ENCODE results near the gene SMDT1. TPM values are rescaled to one million over a fixed set of nuclear protein-coding genes. Genes with fewer than 3 reads are reported as not detected.

Gene SMDT1, protein sequence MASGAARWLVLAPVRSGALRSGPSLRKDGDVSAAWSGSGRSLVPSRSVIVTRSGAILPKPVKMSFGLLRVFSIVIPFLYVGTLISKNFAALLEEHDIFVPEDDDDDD
- total RNA-seq = 10 to 100 TPM; 60.4 to 72.1 TPM

DNA sequence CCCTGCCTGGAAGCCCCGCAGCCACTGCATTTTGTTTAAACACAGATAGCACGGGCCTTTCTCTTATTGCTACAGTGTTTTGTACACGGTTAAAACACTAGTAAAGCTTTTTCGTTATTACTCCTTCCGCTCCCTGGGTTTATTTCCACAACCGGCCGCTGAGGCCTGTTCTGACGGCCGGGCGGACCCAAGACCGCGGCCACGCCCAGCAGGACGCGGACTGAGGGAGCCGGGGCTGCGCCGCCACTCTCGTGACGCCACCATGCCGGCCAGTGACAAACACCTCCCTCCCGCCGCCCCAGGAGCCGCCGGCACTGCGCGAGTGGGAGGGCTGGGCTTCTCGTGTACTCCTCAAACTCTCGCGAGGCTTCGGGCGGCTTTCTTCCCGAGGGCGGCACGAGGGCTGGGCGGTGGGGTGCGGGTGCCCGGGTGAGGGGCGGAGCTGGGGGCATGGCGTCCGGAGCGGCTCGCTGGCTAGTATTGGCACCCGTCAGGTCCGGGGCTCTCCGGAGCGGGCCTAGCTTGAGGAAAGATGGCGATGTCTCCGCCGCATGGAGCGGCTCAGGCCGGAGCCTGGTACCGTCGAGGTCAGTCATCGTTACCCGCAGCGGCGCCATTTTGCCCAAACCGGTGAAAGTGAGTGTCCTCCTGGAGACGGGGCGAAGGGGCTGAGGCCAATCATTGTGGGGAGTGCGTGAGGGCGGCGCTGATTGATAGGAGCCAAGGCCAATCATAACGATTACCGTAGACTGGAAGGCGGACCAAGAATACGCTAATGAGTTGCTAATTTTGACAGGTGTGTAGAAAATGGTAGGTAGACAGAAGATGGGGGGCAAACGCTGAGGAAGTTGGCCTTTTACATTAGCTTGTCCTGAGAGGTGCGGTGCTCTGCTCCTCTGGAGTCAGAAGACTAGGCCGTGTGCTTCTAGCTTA lies at the start of gene SMDT1:
TSS of gene SMDT1 (plus strand) at position 382 of the 933 bp plus-strand sequence. CDS start at position 451, 69 bp downstream.
- no peaks in the 10 kb centered on the region for H3K9me3 Mint-ChIP-seq (ENCODE audit: low read depth)
- peak within 1 kb of the TSS; percentile 96 for H3K27ac Mint-ChIP-seq
- H3K4me3 Mint-ChIP-seq = peak within 1 kb of the TSS; percentile 87
- ATAC-seq (peak; percentile 91), DNase-seq (peak; percentile 99)
- no peaks in the 10 kb centered on the region for H3K27me3 Mint-ChIP-seq
- CTCF ChIA-PET = interaction anchor here (0.6 to 5.7 kb wide), 8 partner anchors 9 to 382 kb away, joined by 3 to 56 read pairs (median 5); partner anchors contain the start of genes NAGA and NDUFA6
- peaks cover 18% of the 10 kb centered on the region for H3K36me3 Mint-ChIP-seq
- H3K4me1 Mint-ChIP-seq = peaks cover 32% of the 10 kb centered on the region

DNA sequence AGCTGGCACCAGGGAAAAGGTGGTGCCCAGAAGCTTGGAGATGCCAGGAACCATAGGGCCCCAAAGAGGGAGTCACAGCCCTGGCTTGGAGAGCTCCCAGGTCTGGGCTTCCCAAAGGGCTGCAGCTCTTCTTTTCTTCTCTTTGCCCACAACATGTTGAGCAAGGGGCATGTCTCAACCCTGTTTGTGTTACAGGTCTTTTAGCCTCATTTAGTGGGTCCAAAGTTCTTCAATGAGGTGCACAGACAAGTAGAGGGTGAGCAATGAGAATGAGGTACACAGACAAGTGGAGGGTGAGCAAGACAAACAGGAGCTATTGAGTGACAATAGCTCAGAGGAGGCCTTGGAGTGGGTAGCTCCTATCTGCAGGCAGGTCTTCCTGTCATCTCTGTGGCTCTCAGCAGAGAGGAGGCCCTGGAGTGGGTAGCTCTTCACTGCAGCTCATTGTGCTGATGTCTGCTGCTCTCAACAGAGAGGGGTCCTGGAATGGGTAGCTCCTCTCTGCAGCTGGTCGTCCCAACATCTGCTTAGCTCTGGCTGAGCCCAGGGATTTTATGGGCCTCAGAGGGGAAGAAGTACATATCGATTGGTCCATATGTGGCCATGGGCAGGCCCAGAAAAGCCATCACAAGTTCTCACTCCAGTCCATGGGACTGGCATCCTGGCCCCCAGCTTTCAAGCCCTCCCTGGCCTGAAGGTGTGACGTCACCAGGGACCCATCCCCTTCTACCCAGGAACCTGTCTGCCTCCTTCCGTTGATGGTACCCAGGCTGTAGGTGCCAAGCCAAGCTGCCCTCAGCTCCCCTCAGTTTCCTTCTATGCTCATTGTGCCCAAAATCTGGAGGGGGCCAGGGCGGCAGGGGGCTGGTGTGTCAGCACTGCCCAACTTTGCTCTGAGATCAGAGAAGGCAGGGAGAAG lies 46.0 kb upstream of the SMDT1 start:
- Mint-ChIP-seq H3K4me1 (peaks cover 22% of the 10 kb centered on the region), H3K27ac (no peak overlapping the region), H3K27me3 (peaks cover 3% of the 10 kb centered on the region), H3K36me3 (peaks cover 26% of the 10 kb centered on the region), H3K4me3 (no peak overlapping the region), H3K9me3 (ENCODE audit: low read depth) (peaks cover 3% of the 10 kb centered on the region)
- DNase-seq = no peak
- CTCF ChIA-PET = interaction anchor here (0.8 kb wide), 1 partner anchor 67 kb away, joined by 3 read pairs; no protein-coding TSS in a partner anchor
- no peak for ATAC-seq

DNA sequence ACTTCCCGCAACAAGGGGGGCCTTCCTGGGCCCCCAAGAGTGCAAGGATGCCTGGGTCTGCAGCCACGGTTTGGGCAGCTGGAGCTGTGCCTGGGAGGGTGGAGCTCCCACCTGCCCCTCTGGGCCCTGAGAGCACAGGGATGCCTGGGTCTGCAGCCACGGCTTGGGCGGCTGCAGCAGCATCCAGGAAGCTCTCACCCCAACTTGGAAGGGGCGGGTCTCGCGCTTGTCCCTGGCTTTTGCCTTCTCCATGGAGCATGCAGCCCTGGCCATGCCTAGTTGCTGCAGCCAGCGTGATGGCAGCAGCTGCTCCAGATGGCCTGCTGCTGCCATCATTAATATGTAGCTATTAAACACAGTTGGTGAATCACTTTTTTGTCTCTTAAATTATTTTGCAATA lies 44.2 kb upstream of the SMDT1 start:
- Mint-ChIP-seq H3K4me1 (peaks cover 20% of the 10 kb centered on the region), H3K9me3 (ENCODE audit: low read depth) (peaks cover 3% of the 10 kb centered on the region), H3K36me3 (peaks cover 26% of the 10 kb centered on the region), H3K27me3 (peaks cover 3% of the 10 kb centered on the region), H3K4me3 (no peak overlapping the region), H3K27ac (no peak overlapping the region)
- CTCF ChIA-PET = interaction anchor here (0.7 to 1.2 kb wide), 2 partner anchors 12 to 56 kb away, joined by 4 to 5 read pairs; partner anchors contain the start of gene NDUFA6
- DNase-seq = no peak
- ATAC-seq = no peak

DNA sequence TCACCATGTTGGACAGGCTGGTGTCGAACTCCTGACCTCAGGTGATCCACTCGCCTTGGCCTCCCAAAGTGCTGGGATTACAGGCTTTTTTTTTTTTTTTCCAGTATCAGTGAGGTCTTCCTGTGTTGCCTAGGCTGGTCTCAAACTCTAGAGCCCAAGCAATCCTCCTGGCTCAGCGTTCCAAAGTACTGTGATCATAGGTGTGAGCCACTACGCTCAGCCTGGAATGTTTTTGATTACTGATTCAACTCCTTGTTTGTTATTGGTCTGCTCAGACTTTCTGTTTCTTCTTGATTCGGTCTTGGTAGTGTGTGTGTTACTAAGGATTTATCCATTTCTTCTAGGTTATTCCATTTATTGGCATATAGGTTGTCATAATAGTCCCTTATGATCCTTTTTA lies 40.2 kb upstream of the SMDT1 start:
- DNase-seq (no peak), ATAC-seq (no peak)
- H3K4me3 Mint-ChIP-seq = no peak overlapping the region
- H3K9me3 Mint-ChIP-seq (ENCODE audit: low read depth) = peaks cover 14% of the 10 kb centered on the region
- CTCF ChIA-PET = interaction anchor here (0.6 kb wide), 1 partner anchor 37 kb away, joined by 3 read pairs; no protein-coding TSS in a partner anchor
- H3K4me1 Mint-ChIP-seq = no peaks in the 10 kb centered on the region
- H3K36me3 Mint-ChIP-seq = peaks cover 26% of the 10 kb centered on the region
- H3K27ac Mint-ChIP-seq = no peak overlapping the region
- H3K27me3 Mint-ChIP-seq = peaks cover 5% of the 10 kb centered on the region

DNA sequence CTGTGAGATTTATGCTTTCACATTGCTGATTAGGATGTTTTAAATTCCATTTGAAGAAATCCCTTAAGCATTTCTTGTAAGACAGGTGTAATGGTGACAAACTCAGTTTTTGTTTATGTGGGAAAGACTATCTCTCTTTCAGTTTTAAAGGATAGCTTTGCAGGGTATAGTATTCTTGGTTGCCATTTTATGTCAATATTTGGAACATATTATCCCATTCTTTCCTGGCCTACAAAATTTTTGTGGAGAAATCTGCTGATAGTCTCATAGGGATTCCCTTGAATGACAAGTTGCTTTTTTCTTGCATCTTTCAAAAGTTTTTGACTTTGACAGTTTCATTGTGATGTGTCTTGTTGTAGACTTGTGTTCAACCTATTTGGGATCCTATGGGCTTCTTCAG lies 37.7 kb upstream of the SMDT1 start:
- DNase-seq (no peak), ATAC-seq (no peak)
- H3K27ac Mint-ChIP-seq = no peak overlapping the region
- H3K4me3 Mint-ChIP-seq = no peak overlapping the region
- peaks cover 21% of the 10 kb centered on the region for H3K36me3 Mint-ChIP-seq
- H3K4me1 Mint-ChIP-seq = peaks cover 1% of the 10 kb centered on the region
- CTCF ChIA-PET = interaction anchor here (2.2 kb wide), 1 partner anchor 28 kb away, joined by 10 read pairs; the partner anchor contains the start of gene NAGA
- H3K27me3 Mint-ChIP-seq = peaks cover 3% of the 10 kb centered on the region
- H3K9me3 Mint-ChIP-seq (ENCODE audit: low read depth) = peaks cover 14% of the 10 kb centered on the region

DNA sequence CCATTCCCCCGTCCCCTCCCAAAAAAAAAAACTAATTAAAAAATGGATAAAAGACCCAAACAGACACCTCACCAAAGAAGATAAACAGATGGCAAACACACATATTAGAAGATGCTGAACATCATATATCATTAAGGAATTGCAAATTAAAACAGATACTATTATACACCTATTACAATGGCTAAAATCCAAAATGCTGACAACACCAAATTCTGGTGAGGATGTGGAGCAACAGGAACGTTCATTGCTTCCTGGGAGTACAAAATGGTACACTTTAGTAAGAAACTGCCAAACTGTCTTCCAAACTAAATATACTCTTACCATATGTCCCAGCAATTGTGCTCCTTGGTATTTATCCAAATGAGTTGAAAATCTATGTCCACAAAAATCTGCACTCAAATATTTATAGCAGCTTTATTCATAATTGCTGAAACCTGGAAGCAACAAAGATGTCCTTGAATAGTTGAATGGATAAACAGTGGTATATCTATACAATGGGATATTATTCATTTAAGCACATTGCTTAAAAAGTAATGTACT lies 28.8 kb upstream of the SMDT1 start:
- peaks cover 7% of the 10 kb centered on the region for H3K4me1 Mint-ChIP-seq
- no peak overlapping the region for H3K4me3 Mint-ChIP-seq
- ATAC-seq = no peak
- no peaks in the 10 kb centered on the region for H3K36me3 Mint-ChIP-seq
- CTCF ChIA-PET = no interaction called here
- H3K27me3 Mint-ChIP-seq = no peaks in the 10 kb centered on the region
- H3K9me3 Mint-ChIP-seq (ENCODE audit: low read depth) = peaks cover under 1% of the 10 kb centered on the region
- H3K27ac Mint-ChIP-seq = no peak overlapping the region
- no peak for DNase-seq

DNA sequence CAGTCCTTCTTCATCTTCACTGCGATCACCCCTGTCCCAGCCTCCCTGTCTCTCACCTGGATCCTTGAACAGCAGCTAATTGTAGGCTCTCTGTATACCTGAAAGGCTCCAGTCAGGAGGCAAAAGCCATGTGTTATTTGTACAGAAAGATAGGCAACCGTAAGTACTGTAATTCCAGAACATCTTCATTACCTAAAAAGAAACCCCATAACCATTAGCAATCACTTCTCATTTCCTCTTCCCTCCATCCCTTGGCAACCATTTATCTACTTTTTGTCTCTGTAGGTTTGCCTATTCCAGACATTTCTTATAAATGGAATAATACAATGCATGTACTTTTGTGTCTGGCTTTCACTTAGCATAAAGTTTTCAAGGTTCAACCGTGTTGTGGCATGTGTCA lies 26.7 kb upstream of the SMDT1 start:
- no peaks in the 10 kb centered on the region for H3K4me1 Mint-ChIP-seq
- H3K4me3 Mint-ChIP-seq = no peak overlapping the region
- no peak overlapping the region for H3K27ac Mint-ChIP-seq
- DNase-seq (no peak), ATAC-seq (no peak)
- peaks cover 11% of the 10 kb centered on the region for H3K36me3 Mint-ChIP-seq
- no peaks in the 10 kb centered on the region for H3K27me3 Mint-ChIP-seq
- peaks cover 12% of the 10 kb centered on the region for H3K9me3 Mint-ChIP-seq (ENCODE audit: low read depth)
- CTCF ChIA-PET = no interaction called here

DNA sequence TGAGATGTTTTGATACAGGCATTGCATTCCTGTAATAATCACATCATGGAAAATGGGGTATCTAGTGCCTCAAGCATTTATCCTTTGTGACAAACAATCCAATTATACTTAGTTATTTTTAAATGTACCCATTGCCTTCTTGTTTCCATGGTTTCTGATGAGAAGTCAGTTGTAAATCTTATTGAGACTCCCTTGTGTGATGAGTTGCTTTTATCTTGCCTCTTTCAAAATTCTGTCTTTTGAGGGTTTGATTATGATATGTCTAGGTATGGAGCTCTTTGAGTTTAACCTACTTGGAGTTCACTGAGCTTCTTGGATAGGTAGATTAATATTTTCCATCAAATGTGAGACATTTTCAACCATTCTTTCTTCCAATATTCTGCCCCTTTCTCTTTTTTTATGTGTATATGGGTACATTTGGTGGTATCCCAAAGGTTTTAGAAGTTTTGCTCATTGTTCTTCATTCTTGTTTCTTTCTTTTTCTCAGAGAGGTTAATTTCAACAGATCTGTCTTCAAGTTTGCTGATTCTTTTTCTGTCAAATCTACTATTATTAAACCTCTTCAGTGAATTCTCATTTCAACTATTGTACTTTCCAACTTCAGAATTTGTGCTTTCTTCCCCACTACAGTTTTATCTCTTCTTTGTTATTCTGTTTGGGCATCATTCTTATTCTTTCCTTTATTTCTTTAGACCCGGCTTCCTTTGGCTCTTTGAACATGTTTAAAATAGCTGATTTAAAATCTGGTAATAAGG lies 22.6 kb upstream of the SMDT1 start:
- CTCF ChIA-PET = interaction anchor here (1.1 kb wide), 1 partner anchor 11 kb away, joined by 3 read pairs; no protein-coding TSS in a partner anchor
- Mint-ChIP-seq H3K9me3 (ENCODE audit: low read depth) (peaks cover 17% of the 10 kb centered on the region), H3K27me3 (no peaks in the 10 kb centered on the region), H3K4me3 (no peak overlapping the region), H3K4me1 (no peaks in the 10 kb centered on the region), H3K27ac (no peak overlapping the region), H3K36me3 (peaks cover 47% of the 10 kb centered on the region)
- DNase-seq (no peak), ATAC-seq (no peak)

DNA sequence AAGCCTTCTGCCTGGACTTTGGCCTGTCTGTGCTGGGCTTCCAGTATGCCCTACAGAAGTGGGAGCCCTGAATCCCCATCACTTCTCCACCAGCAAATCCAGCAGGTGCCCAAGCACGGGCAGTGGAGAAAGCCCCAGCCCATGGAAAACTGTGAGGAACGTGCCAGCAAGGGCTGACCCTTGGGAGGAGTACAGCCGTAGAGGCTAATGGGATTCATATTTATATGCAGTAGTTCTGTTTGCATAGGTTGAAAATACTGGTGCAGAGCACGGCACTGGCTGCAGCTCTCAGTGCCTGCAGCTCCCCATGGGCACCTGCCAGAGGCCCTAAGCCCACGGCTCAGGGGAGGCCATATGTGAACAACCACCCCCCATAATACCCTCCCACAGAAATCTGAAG lies 19.0 kb upstream of the SMDT1 start:
- ATAC-seq = no peak
- no peak overlapping the region for H3K4me3 Mint-ChIP-seq
- peak; percentile 22 for DNase-seq
- H3K36me3 Mint-ChIP-seq = peaks cover 70% of the 10 kb centered on the region
- peaks cover 17% of the 10 kb centered on the region for H3K9me3 Mint-ChIP-seq (ENCODE audit: low read depth)
- CTCF ChIA-PET = interaction anchor here (1.2 kb wide), 1 partner anchor 10 kb away, joined by 3 read pairs; no protein-coding TSS in a partner anchor
- H3K27me3 Mint-ChIP-seq = no peaks in the 10 kb centered on the region
- H3K27ac Mint-ChIP-seq = no peak overlapping the region
- no peaks in the 10 kb centered on the region for H3K4me1 Mint-ChIP-seq

DNA sequence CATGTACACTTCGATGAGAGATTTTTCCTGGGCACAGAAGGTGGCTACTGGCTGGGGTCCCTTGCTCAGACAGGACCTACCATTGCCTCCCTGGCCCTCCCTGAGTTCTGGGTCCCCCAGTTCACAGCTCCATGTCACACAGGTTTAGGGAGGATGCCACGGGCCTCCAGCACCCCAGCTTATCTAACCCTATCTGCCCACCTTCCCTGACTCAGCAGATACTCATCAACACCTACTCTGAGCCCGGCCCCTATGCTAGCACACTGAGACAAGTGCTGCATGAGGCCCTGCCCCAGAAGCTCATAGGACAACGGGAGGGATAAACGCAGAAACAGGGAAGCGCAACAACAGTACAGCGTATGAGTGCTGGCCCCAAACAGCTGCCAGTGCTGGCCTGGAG lies 18.5 kb upstream of the SMDT1 start:
- H3K4me3 Mint-ChIP-seq = no peak overlapping the region
- H3K27ac Mint-ChIP-seq = no peak overlapping the region
- H3K4me1 Mint-ChIP-seq = no peaks in the 10 kb centered on the region
- H3K9me3 Mint-ChIP-seq (ENCODE audit: low read depth) = peaks cover 14% of the 10 kb centered on the region
- H3K36me3 Mint-ChIP-seq = peaks cover 74% of the 10 kb centered on the region
- DNase-seq (peak; percentile 19), ATAC-seq (no peak)
- H3K27me3 Mint-ChIP-seq = no peaks in the 10 kb centered on the region
- CTCF ChIA-PET = interaction anchor here (1.2 kb wide), 1 partner anchor 9 kb away, joined by 3 read pairs; no protein-coding TSS in a partner anchor

DNA sequence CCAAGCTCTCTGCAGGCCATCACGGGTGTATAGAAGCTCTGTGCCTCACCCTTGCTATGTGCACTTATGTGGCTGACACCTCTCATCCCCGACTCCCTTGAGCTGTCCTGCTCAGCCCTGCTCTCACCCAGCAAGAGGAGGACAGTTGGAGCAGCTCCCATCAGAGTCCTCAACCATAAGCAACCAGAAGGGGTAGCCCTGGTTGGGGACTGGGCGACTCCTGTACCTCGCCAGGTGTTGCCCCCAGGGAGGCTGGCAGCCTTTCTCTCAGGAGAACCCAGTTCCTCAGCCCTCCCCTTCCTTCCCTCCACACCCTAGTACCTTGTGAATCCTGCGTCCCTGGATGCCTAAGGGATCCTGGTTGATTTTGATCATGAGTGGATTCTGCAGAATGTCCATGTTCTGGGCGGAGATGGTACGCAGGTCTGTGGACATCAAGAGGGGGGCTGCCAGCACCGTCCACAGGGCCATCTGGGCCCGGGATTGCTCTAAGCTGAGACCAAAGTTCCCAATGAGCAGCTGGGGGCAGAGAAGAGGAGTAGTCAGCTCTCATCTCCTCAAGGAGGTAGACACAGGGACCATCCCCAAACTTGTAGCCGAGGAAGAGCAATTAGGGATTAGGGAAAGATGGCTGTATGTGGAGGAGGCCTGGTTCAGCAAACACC lies 16.9 kb upstream of the SMDT1 start:
- CTCF ChIA-PET = no interaction called here
- no peak for ATAC-seq
- Mint-ChIP-seq H3K36me3 (peaks cover 68% of the 10 kb centered on the region), H3K9me3 (ENCODE audit: low read depth) (peaks cover 5% of the 10 kb centered on the region), H3K27ac (no peak overlapping the region), H3K27me3 (no peaks in the 10 kb centered on the region), H3K4me3 (no peak overlapping the region), H3K4me1 (no peaks in the 10 kb centered on the region)
- DNase-seq = peak; percentile 31

DNA sequence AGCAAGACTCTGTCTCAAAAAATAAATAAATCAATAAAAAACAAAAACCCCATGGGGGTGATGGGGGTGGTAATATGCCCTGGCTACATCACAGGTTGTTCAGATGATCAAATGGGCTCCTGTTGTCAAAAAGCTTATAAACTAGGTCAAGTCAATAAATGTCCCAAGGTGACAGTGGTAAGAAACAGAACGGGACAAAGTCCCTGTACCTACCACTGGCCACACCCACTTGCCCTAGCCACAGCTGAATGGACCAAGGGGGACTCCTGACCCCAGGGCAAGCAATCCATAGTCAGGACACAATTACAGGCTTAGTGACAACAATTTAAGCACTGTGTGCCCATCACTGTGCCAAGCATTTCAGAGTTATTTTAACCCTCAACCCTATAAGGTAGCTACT lies 14.9 kb upstream of the SMDT1 start:
- H3K4me3 Mint-ChIP-seq = no peak overlapping the region
- DNase-seq (peak; percentile 33), ATAC-seq (no peak)
- H3K36me3 Mint-ChIP-seq = peaks cover 59% of the 10 kb centered on the region
- H3K27ac Mint-ChIP-seq = no peak overlapping the region
- CTCF ChIA-PET = interaction anchor here (0.8 kb wide), 2 partner anchors 21 to 33 kb away, joined by 3 read pairs; no protein-coding TSS in a partner anchor
- H3K9me3 Mint-ChIP-seq (ENCODE audit: low read depth) = no peaks in the 10 kb centered on the region
- H3K4me1 Mint-ChIP-seq = peaks cover 10% of the 10 kb centered on the region
- H3K27me3 Mint-ChIP-seq = no peaks in the 10 kb centered on the region
